Measurements from ENCODE around the gene FAM9A.
A peak's percentile ranks its signal among the peaks of the same experiment; 100 is the strongest.

- TF ChIP-seq CTCF (IDR thresholded peaks at IDR 0.05): peak in 2 of 3 experiments; percentile 45 to 54
- TF ChIP-seq POLR2A (IDR thresholded peaks at IDR 0.05): no peak
Measured at GRCh38 chrX:8815460-8816065, 14.4 kb upstream of the FAM9A start.
